GM23338 (cell line): ENCODE measurements around the gene PTPRE. TPM values are rescaled to one million over a fixed set of nuclear protein-coding genes. Genes with fewer than 3 reads are reported as not detected.

Source experiments
- ATAC-seq: fragments of 200-7000 bp; cut with Tn5 transposase; 3 replicates; pipeline ENCODE4 v1.9.1; 2020
- DNase-seq: peaks from one replicate; pipeline ENCODE4 v3.0.0-alpha.2; 2015; ENCODE audit warnings: low spot score
- H2AFZ ChIP-seq: fragments of 200-600 bp; sonication (generic); 2 replicates; pipeline ENCODE4 v1.8.0; 2016; ENCODE audit warnings: antibody characterized with exemption, mild to moderate bottlenecking, moderate library complexity
- H3F3A ChIP-seq: fragments of 200-600 bp; sonication (generic); replicated peaks from 2 replicates; pipeline ENCODE4 v1.8.0; 2017; ENCODE audit warnings: antibody characterized with exemption, mixed run types, low read depth
- H3K27ac ChIP-seq: fragments of 200-600 bp; sonication (generic); 2 replicates; pipeline ENCODE4 v1.6.1; 2016; ENCODE audit warnings: low read depth
- H3K27me3 ChIP-seq: fragments of 200-600 bp; sonication (generic); 2 replicates; pipeline ENCODE4 v1.8.0; 2016; ENCODE audit warnings: mild to moderate bottlenecking, mixed run types, moderate library complexity; ENCODE audit not compliant: insufficient read depth
- H3K36me3 ChIP-seq: fragments of 200-600 bp; sonication (generic); 2 replicates; pipeline ENCODE4 v1.8.0; 2016; ENCODE audit warnings: mild to moderate bottlenecking; ENCODE audit not compliant: insufficient read depth
- H3K4me1 ChIP-seq: fragments of 200-600 bp; sonication (generic); 2 replicates; pipeline ENCODE4 v1.8.0; 2016; ENCODE audit warnings: mild to moderate bottlenecking, moderate library complexity; ENCODE audit not compliant: insufficient read depth
- H3K4me2 ChIP-seq: fragments of 200-600 bp; sonication (generic); 2 replicates; pipeline ENCODE4 v1.7.1; 2017; ENCODE audit warnings: mixed run types
- H3K4me3 ChIP-seq: fragments of 200-600 bp; sonication (generic); 2 replicates; pipeline ENCODE4 v1.6.1; 2016; ENCODE audit warnings: mixed run types
- H3K79me2 ChIP-seq: fragments of 200-600 bp; sonication (generic); replicated peaks from 2 replicates; pipeline ENCODE4 v1.8.0; 2017; ENCODE audit warnings: mild to moderate bottlenecking; ENCODE audit not compliant: insufficient read depth
- H3K9me2 ChIP-seq: fragments of 200-600 bp; sonication (generic); 2 replicates; pipeline ENCODE4 v1.8.0; 2017; ENCODE audit not compliant: insufficient read depth
- H4K20me1 ChIP-seq: fragments of 200-600 bp; sonication (generic); replicated peaks from 2 replicates; pipeline ENCODE4 v1.8.0; 2017; ENCODE audit warnings: mild to moderate bottlenecking; ENCODE audit not compliant: insufficient read depth
- H3K27ac Mint-ChIP-seq: 2 replicates; pipeline ENCODE4 v1.8.0; 2020; ENCODE audit warnings: inconsistent platforms, mild to moderate bottlenecking, moderate library complexity, mixed read lengths
- H3K27me3 Mint-ChIP-seq: 3 replicates; pipeline ENCODE4 v1.8.0; 2022; ENCODE audit warnings: low read depth, mild to moderate bottlenecking, moderate library complexity, mixed read lengths, inconsistent platforms; ENCODE audit not compliant: insufficient read depth, poor library complexity
- H3K36me3 Mint-ChIP-seq: 3 replicates; pipeline ENCODE4 v1.8.0; 2021; ENCODE audit warnings: low read depth, mild to moderate bottlenecking, inconsistent platforms, moderate library complexity, mixed read lengths
- H3K4me1 Mint-ChIP-seq: 3 replicates; pipeline ENCODE4 v1.8.0; 2020; ENCODE audit warnings: mild to moderate bottlenecking, inconsistent platforms, mixed read lengths
- H3K4me3 Mint-ChIP-seq: 3 replicates; pipeline ENCODE4 v1.8.0; 2021; ENCODE audit warnings: moderate library complexity, mild to moderate bottlenecking, inconsistent platforms, mixed read lengths
- H3K9me3 Mint-ChIP-seq: 3 replicates; pipeline ENCODE4 v1.8.0; 2020; ENCODE audit warnings: moderate library complexity, mild to moderate bottlenecking, inconsistent platforms, mixed read lengths
- CREB1 ChIP-seq: fragments of 250-450 bp; sonication (Bioruptor Pico); IDR thresholded peaks from 2 replicates; pipeline ENCODE4 v1.5.0; 2020; ENCODE audit warnings: low read depth, mild to moderate bottlenecking, moderate library complexity
- CTCF ChIP-seq, 2 experiments: fragments of 200-600 bp in 1 of 2; sonication (generic) in 1 of 2; conservative IDR thresholded peaks; 2 replicates each; pipeline versions ENCODE4 v1.5.1 to v1.6.1; 2016 to 2017; ENCODE audit warnings: antibody characterized with exemption in 2 of 2, low read depth in 2 of 2, mild to moderate bottlenecking in 2 of 2, moderate library complexity in 1 of 2
- EZH2 ChIP-seq: fragments of 200-600 bp; sonication (generic); IDR thresholded peaks from one replicate; pipeline ENCODE4 v1.8.0; 2017; ENCODE audit warnings: antibody characterized with exemption, mild to moderate bottlenecking, low read depth; ENCODE audit not compliant: unreplicated experiment
- EZH2phosphoT487 ChIP-seq: fragments of 200-600 bp; sonication (generic); IDR thresholded peaks from one replicate; pipeline ENCODE4 v1.8.1; 2018; ENCODE audit warnings: antibody characterized with exemption; ENCODE audit not compliant: unreplicated experiment
- JUNB ChIP-seq: IDR thresholded peaks from one replicate; pipeline ENCODE4 v1.6.1; 2016; ENCODE audit warnings: antibody characterized with exemption; ENCODE audit not compliant: unreplicated experiment
- NANOG ChIP-seq: IDR thresholded peaks from 2 replicates; pipeline ENCODE4 v1.6.1; 2016; ENCODE audit warnings: antibody characterized with exemption, borderline replicate concordance
- STAT1 ChIP-seq: IDR thresholded peaks from one replicate; pipeline ENCODE4 v1.6.1; 2016; ENCODE audit warnings: antibody characterized with exemption; ENCODE audit not compliant: unreplicated experiment
- ZNF331 ChIP-seq: fragments of 250-450 bp; sonication (Bioruptor Pico); IDR thresholded peaks from 2 replicates; pipeline ENCODE4 v1.5.0; 2020; ENCODE audit warnings: low read depth, mild to moderate bottlenecking, moderate library complexity
- polyA plus RNA-seq: library from polyadenylated mRNA; unstranded; fragments of >200 nt; fragmentation: Nextera tagmentation; extraction: Ambion mirVana; gene quantifications from 2 replicates; pipeline ENCODE4 v1.2.1, GENCODE V29; 2016
- total RNA-seq: library from RNA; depleted of rRNA; stranded (reverse); fragments of >200 nt; shearing (Covaris generic); gene quantifications from 2 replicates; pipeline ENCODE4 v1.2.3, GENCODE V29; 2014
- TF ChIP-seq, protein P1 (sequence below): IDR thresholded peaks from 2 replicates; pipeline ENCODE4 v1.6.1; 2016; ENCODE audit warnings: antibody characterized with exemption
- TF ChIP-seq, protein P2 (sequence below): fragments of 250-450 bp; sonication (Bioruptor Pico); IDR thresholded peaks from 2 replicates; pipeline ENCODE4 v1.5.0; 2020; ENCODE audit warnings: mild to moderate bottlenecking, moderate library complexity
- TF ChIP-seq, protein P3 (sequence below): IDR thresholded peaks from one replicate; pipeline ENCODE4 v1.6.1; 2018; ENCODE audit warnings: antibody characterized with exemption; ENCODE audit not compliant: unreplicated experiment

PTPRE gene
- total and polyA plus RNA-seq, 2 experiments from 2014 or later: 0.34 to 0.42 TPM

DNA sequence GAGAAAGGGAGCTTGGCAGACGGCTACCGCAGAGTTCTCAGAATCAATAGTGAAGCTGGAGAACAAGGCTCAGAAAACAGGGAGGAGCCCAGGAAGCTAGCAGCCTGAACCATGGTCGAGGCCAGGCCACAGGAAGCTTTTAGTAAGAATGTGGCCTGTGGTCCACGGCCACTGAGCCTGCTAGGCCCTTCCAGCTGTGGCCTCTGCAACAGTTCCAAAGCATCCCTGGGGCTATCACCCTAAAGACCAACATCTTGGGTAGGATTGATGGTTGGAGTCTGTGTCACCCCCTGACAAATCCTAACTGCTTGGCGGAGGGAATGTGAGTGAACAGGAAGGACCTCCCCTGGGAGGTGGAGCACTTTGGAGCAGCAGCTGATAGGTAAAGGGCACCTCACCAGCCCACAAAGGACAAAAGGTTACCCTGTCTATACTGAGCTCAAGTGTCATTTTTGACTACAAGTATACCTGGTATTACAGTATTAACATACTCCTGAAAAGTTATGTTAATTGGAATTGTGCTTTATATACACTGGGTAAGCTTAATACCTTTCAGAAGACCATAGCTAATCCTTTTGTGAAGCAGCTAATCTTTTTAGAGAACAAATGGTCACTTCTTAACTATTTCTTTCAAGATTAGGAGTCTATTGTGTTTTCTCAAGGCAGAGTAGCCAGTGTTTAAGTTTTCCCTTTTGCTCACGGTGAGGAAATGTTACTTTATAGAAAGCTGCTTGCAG, 18.7 kb downstream of the PTPRE start:
- H2AFZ ChIP-seq: no peak overlapping the region
- no peaks in the 10 kb centered on the region for H4K20me1 ChIP-seq
- no peaks in the 10 kb centered on the region for H3K9me2 ChIP-seq
- no peaks in the 10 kb centered on the region for H3F3A ChIP-seq
- H3K4me1 ChIP-seq: no peaks in the 10 kb centered on the region
- Mint-ChIP-seq H3K4me1 (peaks cover 5% of the 10 kb centered on the region; the same call in 2 of the 3 replicates), H3K4me3 (no peak overlapping the region), H3K27me3 (peaks cover 4% of the 10 kb centered on the region), H3K36me3 (no peaks in the 10 kb centered on the region), H3K27ac (no peak overlapping the region), H3K9me3 (no peaks in the 10 kb centered on the region; the same call in 2 of the 3 replicates)
- no peak for DNase-seq
- ATAC-seq: no peak
- H3K27ac ChIP-seq: no peak overlapping the region
- H3K4me2 ChIP-seq: no peak overlapping the region
- H3K36me3 ChIP-seq: no peaks in the 10 kb centered on the region
- TF ChIP-seq CTCF (conservative IDR thresholded peaks at IDR 0.05; ENCODE audit: low read depth in 2 of 2) (no peak), EZH2phosphoT487 (no peak), NANOG (no peak), ZNF331 (CRISPR knock-in tag) (no peak), JUNB (no peak), EZH2 (no peak), CREB1 (no peak), STAT1 (no peak)
- TF ChIP-seq, protein P1, sequence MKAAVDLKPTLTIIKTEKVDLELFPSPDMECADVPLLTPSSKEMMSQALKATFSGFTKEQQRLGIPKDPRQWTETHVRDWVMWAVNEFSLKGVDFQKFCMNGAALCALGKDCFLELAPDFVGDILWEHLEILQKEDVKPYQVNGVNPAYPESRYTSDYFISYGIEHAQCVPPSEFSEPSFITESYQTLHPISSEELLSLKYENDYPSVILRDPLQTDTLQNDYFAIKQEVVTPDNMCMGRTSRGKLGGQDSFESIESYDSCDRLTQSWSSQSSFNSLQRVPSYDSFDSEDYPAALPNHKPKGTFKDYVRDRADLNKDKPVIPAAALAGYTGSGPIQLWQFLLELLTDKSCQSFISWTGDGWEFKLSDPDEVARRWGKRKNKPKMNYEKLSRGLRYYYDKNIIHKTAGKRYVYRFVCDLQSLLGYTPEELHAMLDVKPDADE: no peak
- TF ChIP-seq, protein P2, sequence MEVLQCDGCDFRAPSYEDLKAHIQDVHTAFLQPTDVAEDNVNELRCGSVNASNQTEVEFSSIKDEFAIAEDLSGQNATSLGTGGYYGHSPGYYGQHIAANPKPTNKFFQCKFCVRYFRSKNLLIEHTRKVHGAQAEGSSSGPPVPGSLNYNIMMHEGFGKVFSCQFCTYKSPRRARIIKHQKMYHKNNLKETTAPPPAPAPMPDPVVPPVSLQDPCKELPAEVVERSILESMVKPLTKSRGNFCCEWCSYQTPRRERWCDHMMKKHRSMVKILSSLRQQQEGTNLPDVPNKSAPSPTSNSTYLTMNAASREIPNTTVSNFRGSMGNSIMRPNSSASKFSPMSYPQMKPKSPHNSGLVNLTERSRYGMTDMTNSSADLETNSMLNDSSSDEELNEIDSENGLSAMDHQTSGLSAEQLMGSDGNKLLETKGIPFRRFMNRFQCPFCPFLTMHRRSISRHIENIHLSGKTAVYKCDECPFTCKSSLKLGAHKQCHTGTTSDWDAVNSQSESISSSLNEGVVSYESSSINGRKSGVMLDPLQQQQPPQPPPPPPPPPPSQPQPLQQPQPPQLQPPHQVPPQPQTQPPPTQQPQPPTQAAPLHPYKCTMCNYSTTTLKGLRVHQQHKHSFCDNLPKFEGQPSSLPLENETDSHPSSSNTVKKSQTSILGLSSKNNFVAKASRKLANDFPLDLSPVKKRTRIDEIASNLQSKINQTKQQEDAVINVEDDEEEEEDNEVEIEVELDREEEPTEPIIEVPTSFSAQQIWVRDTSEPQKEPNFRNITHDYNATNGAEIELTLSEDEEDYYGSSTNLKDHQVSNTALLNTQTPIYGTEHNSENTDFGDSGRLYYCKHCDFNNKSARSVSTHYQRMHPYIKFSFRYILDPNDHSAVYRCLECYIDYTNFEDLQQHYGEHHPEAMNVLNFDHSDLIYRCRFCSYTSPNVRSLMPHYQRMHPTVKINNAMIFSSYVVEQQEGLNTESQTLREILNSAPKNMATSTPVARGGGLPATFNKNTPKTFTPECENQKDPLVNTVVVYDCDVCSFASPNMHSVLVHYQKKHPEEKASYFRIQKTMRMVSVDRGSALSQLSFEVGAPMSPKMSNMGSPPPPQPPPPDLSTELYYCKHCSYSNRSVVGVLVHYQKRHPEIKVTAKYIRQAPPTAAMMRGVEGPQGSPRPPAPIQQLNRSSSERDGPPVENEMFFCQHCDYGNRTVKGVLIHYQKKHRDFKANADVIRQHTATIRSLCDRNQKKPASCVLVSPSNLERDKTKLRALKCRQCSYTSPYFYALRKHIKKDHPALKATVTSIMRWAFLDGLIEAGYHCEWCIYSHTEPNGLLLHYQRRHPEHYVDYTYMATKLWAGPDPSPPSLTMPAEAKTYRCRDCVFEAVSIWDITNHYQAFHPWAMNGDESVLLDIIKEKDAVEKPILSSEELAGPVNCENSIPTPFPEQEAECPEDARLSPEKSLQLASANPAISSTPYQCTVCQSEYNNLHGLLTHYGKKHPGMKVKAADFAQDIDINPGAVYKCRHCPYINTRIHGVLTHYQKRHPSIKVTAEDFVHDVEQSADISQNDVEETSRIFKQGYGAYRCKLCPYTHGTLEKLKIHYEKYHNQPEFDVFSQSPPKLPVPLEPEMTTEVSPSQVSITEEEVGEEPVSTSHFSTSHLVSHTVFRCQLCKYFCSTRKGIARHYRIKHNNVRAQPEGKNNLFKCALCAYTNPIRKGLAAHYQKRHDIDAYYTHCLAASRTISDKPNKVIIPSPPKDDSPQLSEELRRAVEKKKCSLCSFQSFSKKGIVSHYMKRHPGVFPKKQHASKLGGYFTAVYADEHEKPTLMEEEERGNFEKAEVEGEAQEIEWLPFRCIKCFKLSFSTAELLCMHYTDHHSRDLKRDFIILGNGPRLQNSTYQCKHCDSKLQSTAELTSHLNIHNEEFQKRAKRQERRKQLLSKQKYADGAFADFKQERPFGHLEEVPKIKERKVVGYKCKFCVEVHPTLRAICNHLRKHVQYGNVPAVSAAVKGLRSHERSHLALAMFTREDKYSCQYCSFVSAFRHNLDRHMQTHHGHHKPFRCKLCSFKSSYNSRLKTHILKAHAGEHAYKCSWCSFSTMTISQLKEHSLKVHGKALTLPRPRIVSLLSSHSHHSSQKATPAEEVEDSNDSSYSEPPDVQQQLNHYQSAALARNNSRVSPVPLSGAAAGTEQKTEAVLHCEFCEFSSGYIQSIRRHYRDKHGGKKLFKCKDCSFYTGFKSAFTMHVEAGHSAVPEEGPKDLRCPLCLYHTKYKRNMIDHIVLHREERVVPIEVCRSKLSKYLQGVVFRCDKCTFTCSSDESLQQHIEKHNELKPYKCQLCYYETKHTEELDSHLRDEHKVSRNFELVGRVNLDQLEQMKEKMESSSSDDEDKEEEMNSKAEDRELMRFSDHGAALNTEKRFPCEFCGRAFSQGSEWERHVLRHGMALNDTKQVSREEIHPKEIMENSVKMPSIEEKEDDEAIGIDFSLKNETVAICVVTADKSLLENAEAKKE (CRISPR knock-in tag): no peak
- TF ChIP-seq, protein P3, sequence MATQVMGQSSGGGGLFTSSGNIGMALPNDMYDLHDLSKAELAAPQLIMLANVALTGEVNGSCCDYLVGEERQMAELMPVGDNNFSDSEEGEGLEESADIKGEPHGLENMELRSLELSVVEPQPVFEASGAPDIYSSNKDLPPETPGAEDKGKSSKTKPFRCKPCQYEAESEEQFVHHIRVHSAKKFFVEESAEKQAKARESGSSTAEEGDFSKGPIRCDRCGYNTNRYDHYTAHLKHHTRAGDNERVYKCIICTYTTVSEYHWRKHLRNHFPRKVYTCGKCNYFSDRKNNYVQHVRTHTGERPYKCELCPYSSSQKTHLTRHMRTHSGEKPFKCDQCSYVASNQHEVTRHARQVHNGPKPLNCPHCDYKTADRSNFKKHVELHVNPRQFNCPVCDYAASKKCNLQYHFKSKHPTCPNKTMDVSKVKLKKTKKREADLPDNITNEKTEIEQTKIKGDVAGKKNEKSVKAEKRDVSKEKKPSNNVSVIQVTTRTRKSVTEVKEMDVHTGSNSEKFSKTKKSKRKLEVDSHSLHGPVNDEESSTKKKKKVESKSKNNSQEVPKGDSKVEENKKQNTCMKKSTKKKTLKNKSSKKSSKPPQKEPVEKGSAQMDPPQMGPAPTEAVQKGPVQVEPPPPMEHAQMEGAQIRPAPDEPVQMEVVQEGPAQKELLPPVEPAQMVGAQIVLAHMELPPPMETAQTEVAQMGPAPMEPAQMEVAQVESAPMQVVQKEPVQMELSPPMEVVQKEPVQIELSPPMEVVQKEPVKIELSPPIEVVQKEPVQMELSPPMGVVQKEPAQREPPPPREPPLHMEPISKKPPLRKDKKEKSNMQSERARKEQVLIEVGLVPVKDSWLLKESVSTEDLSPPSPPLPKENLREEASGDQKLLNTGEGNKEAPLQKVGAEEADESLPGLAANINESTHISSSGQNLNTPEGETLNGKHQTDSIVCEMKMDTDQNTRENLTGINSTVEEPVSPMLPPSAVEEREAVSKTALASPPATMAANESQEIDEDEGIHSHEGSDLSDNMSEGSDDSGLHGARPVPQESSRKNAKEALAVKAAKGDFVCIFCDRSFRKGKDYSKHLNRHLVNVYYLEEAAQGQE: no peak
- no peaks in the 10 kb centered on the region for H3K27me3 ChIP-seq
- H3K79me2 ChIP-seq: no peaks in the 10 kb centered on the region
- H3K4me3 ChIP-seq: no peak overlapping the region
